ENCODE results near the gene LIMK1. TPM values are rescaled to one million over a fixed set of nuclear protein-coding genes. Genes with fewer than 3 reads are reported as not detected.

The LIMK1 gene
- total and polyA plus RNA-seq, 2 experiments from 2014 or later: 13.0 to 96.5 TPM

GRCh38 chr7:74061840-74062539 lies 21.6 kb upstream of the LIMK1 start:
- Histone ChIP-seq H3K79me2 (replicated peaks; ENCODE audit: insufficient read depth) (no peaks in the 10 kb centered on the region), H3K4me3 (no peak overlapping the region), H3K4me1 (ENCODE audit: insufficient read depth) (no peaks in the 10 kb centered on the region), H3K9me2 (ENCODE audit: insufficient read depth) (no peaks in the 10 kb centered on the region), H4K20me1 (replicated peaks; ENCODE audit: insufficient read depth) (no peaks in the 10 kb centered on the region), H3K27ac (ENCODE audit: low read depth) (no peak overlapping the region), H3F3A (replicated peaks; ENCODE audit: low read depth) (no peaks in the 10 kb centered on the region), H2AFZ (no peak overlapping the region), H3K4me2 (no peak overlapping the region), H3K36me3 (ENCODE audit: insufficient read depth) (no peaks in the 10 kb centered on the region), H3K27me3 (ENCODE audit: insufficient read depth) (no peaks in the 10 kb centered on the region)
- no peak overlapping the region for H3K4me3 Mint-ChIP-seq
- DNase-seq (ENCODE audit: low spot score) (no peak), ATAC-seq (peak; percentile 35)
- H3K27me3 Mint-ChIP-seq (ENCODE audit: insufficient read depth, low read depth, poor library complexity): peaks cover 13% of the 10 kb centered on the region
- H3K4me1 Mint-ChIP-seq: peaks cover 6% of the 10 kb centered on the region; the same call in 2 of the 3 replicates
- H3K9me3 Mint-ChIP-seq: no peaks in the 10 kb centered on the region; the same call in 2 of the 3 replicates
- TF ChIP-seq REST (IDR thresholded peaks at IDR 0.05; ENCODE audit: unreplicated experiment) (no peak), CREB1 (CRISPR knock-in tag; IDR thresholded peaks at IDR 0.05; ENCODE audit: low read depth) (peak; percentile 27; the same call in 1 of the 2 replicates)
- no peaks in the 10 kb centered on the region for H3K36me3 Mint-ChIP-seq (ENCODE audit: low read depth)
- no peak overlapping the region; the same call in 1 of the 2 replicates for H3K27ac Mint-ChIP-seq

GRCh38 chr7:74063223-74063641 lies 20.4 kb upstream of the LIMK1 start:
- Histone ChIP-seq H3K4me1 (ENCODE audit: insufficient read depth) (no peaks in the 10 kb centered on the region), H3K4me2 (no peak overlapping the region), H3K4me3 (no peak overlapping the region), H3K27me3 (ENCODE audit: insufficient read depth) (no peaks in the 10 kb centered on the region), H2AFZ (0 out of 2 replicates have a peak overlapping the region, but pooled peaks have one; percentile 43), H3K9me2 (ENCODE audit: insufficient read depth) (no peaks in the 10 kb centered on the region), H4K20me1 (replicated peaks; ENCODE audit: insufficient read depth) (no peaks in the 10 kb centered on the region), H3F3A (replicated peaks; ENCODE audit: low read depth) (no peaks in the 10 kb centered on the region), H3K36me3 (ENCODE audit: insufficient read depth) (no peaks in the 10 kb centered on the region), H3K27ac (ENCODE audit: low read depth) (no peak overlapping the region), H3K79me2 (replicated peaks; ENCODE audit: insufficient read depth) (no peaks in the 10 kb centered on the region)
- Mint-ChIP-seq H3K4me1 (peaks cover 6% of the 10 kb centered on the region; the same call in 2 of the 3 replicates), H3K4me3 (no peak overlapping the region), H3K9me3 (no peaks in the 10 kb centered on the region; the same call in 2 of the 3 replicates), H3K27me3 (ENCODE audit: insufficient read depth, low read depth, poor library complexity) (peaks cover 14% of the 10 kb centered on the region), H3K27ac (no peak overlapping the region), H3K36me3 (ENCODE audit: low read depth) (no peaks in the 10 kb centered on the region)
- DNase-seq (ENCODE audit: low spot score): no peak
- 0 out of 4 replicates have a peak, but pooled peaks of 1 of the 2 experiments have one; percentile 1 for TF ChIP-seq CTCF (conservative IDR thresholded peaks at IDR 0.05; ENCODE audit: low read depth in 2 of 2)
- TF ChIP-seq EZH2 (IDR thresholded peaks at IDR 0.05; ENCODE audit: low read depth, unreplicated experiment): no peak
- no peak for ATAC-seq
